ENCODE data around the gene ALPP.
"Not testable (repeated sequence)": the region's sequence is repeated elsewhere in the genome, so short reads cannot be mapped to it uniquely, and the experiment has no call there.

The ALPP gene

GRCh38 chr2:232333361-232334135 is 45.0 kb upstream of the ALPP start:
- no peaks in the 10 kb centered on the region for H3K27me3 ChIP-seq
- H3K4me1 ChIP-seq: no peaks in the 10 kb centered on the region
- DNase-seq: peak; percentile 16 to 62
- no peak for TF ChIP-seq CTCF (IDR thresholded peaks at IDR 0.05)
- intact Hi-C loops (cut with DNase I; ENCODE audit: low total_unique reads): loop anchor here (5.0 kb wide), 1 partner anchor 641 kb away; no protein-coding TSS in a partner anchor
- no peak overlapping the region for H3K27ac ChIP-seq
- H3K9me3 ChIP-seq: no peaks in the 10 kb centered on the region
- H3K36me3 ChIP-seq: peaks cover 0 to 41% (median 31%) of the 10 kb centered on the region in 3 donors
- H3K4me3 ChIP-seq: no peak overlapping the region

GRCh38 chr2:232334136-232334884 is 44.2 kb upstream of the ALPP start:
- intact Hi-C loops (cut with DNase I; ENCODE audit: low total_unique reads): loop anchor here (5.0 kb wide), 1 partner anchor 642 kb away; no protein-coding TSS in a partner anchor
- H3K27ac ChIP-seq, H3K4me3 ChIP-seq, H3K4me1 ChIP-seq, H3K9me3 ChIP-seq, H3K27me3 ChIP-seq: not testable (repeated sequence)
- H3K36me3 ChIP-seq: peaks cover 0 to 41% (median 31%) of the 10 kb centered on the region in 3 donors
- DNase-seq: peak; percentile 7 to 58

GRCh38 chr2:232334885-232335205 is 43.7 kb upstream of the ALPP start:
- peaks cover 0 to 41% (median 31%) of the 10 kb centered on the region in 3 donors for H3K36me3 ChIP-seq
- H3K4me1 ChIP-seq, H3K27ac ChIP-seq, H3K9me3 ChIP-seq, H3K4me3 ChIP-seq, H3K27me3 ChIP-seq: not testable (repeated sequence)
- intact Hi-C loops (cut with DNase I; ENCODE audit: low total_unique reads): loop anchor here (5.0 kb wide), 1 partner anchor 643 kb away; no protein-coding TSS in a partner anchor
- DNase-seq: peak; percentile 9 to 32

GRCh38 chr2:232335206-232335858 is 43.2 kb upstream of the ALPP start:
- H3K27me3 ChIP-seq; H3K4me1 ChIP-seq; intact Hi-C loops (cut with DNase I; ENCODE audit: low total_unique reads); H3K27ac ChIP-seq; H3K4me3 ChIP-seq; H3K9me3 ChIP-seq: not testable (repeated sequence)
- peak; percentile 18 to 53 for DNase-seq
- peak in 1 of 2 experiments; percentile 42 for TF ChIP-seq CTCF (IDR thresholded peaks at IDR 0.05)
- peaks cover 0 to 41% (median 31%) of the 10 kb centered on the region in 3 donors for H3K36me3 ChIP-seq

- intact Hi-C loops (cut with DNase I; ENCODE audit: low total_unique reads): no loop called here
- Histone ChIP-seq H3K9me3 (peaks cover 0 to 8% (median under 1%) of the 10 kb centered on the region in 3 donors), H3K27ac (no peak overlapping the region), H3K4me3 (no peak overlapping the region), H3K36me3 (peaks cover 0 to 41% (median 31%) of the 10 kb centered on the region in 3 donors), H3K4me1 (no peaks in the 10 kb centered on the region), H3K27me3 (no peaks in the 10 kb centered on the region)
- TF ChIP-seq CTCF (IDR thresholded peaks at IDR 0.05): no peak
- DNase-seq: peak in 1 of 2 donors; percentile 51
Observed at GRCh38 chr2:232335859-232336215, 42.7 kb upstream of the ALPP start.

- Histone ChIP-seq H3K27me3 (no peaks in the 10 kb centered on the region), H3K4me1 (no peaks in the 10 kb centered on the region), H3K4me3 (no peak overlapping the region), H3K27ac (no peak overlapping the region), H3K9me3 (peaks cover 0 to 8% (median 5%) of the 10 kb centered on the region in 3 donors), H3K36me3 (peaks cover 0 to 41% (median 31%) of the 10 kb centered on the region in 3 donors)
- DNase-seq: peak; percentile 15 to 52
- TF ChIP-seq CTCF (IDR thresholded peaks at IDR 0.05): no peak
- intact Hi-C loops (cut with DNase I; ENCODE audit: low total_unique reads): no loop called here
Observed at GRCh38 chr2:232336241-232336736, 42.3 kb upstream of the ALPP start.

Measured in tibial artery (tissue), 4 donors.